IMR-90 (cell line): ENCODE measurements around the gene STAG2. TPM values are rescaled to one million over a fixed set of nuclear protein-coding genes. Genes with fewer than 3 reads are reported as not detected.

Experiments used
- ATAC-seq: fragments of 200-7000 bp; cut with Tn5 transposase; 2 replicates; pipeline ENCODE4 v1.9.1; 2020; ENCODE audit warnings: low read depth, mild to moderate bottlenecking, moderate library complexity
- BruUV-seq: library from RNA; stranded (reverse); fragments of 400-500 nt; replicated peaks from 2 replicates; lab custom pipeline; 2021; lab: Mats Ljungman, UMichigan
- CTCF ChIA-PET: fragments of 300-600 bp; formaldehyde crosslinking; extraction: SDS; loops from one replicate; lab custom pipeline; 2021; ENCODE audit warnings: antibody characterized with exemption; lab: Yijun Ruan, JAX
- POLR2A ChIA-PET: fragments of 300-600 bp; sonication (Branson Sonifier 250); formaldehyde crosslinking; loops from one replicate; lab custom pipeline; 2022; ENCODE audit warnings: antibody characterized with exemption; ENCODE audit not compliant: unreplicated experiment; lab: Charles Lee
- DNase-seq: peaks from one replicate; pipeline ENCODE4 v3.0.0; 2013
- H2AFZ ChIP-seq: replicated peaks from 2 replicates; pipeline ENCODE3; 2013; ENCODE audit warnings: low read length, mild to moderate bottlenecking; ENCODE audit not compliant: poor library complexity
- H2AK5ac ChIP-seq: 2 replicates; pipeline ENCODE4 v1.6.1; 2013; ENCODE audit warnings: low read depth, low read length, inconsistent platforms
- H2AK9ac ChIP-seq: replicated peaks from 2 replicates; pipeline ENCODE3; 2013; ENCODE audit warnings: mild to moderate bottlenecking, low read depth, low read length, moderate library complexity; ENCODE audit not compliant: poor library complexity
- H2BK120ac ChIP-seq: 2 replicates; pipeline ENCODE4 v1.6.1; 2013; ENCODE audit warnings: low read depth, low read length, inconsistent platforms
- H2BK15ac ChIP-seq: 3 replicates; pipeline ENCODE4 v1.6.1; 2013; ENCODE audit warnings: low read depth, low read length, inconsistent platforms
- H2BK20ac ChIP-seq: 2 replicates; pipeline ENCODE4 v1.6.1; 2013; ENCODE audit warnings: low read depth, mild to moderate bottlenecking, inconsistent platforms, low read length, moderate library complexity
- H2BK5ac ChIP-seq: 2 replicates; pipeline ENCODE4 v1.6.1; 2013; ENCODE audit warnings: mild to moderate bottlenecking, low read depth, low read length, inconsistent platforms; ENCODE audit not compliant: poor library complexity, severe bottlenecking
- H3K14ac ChIP-seq: replicated peaks from 2 replicates; pipeline ENCODE4 v1.6.1; 2013; ENCODE audit warnings: low read depth, low read length, inconsistent platforms
- H3K18ac ChIP-seq: 2 replicates; pipeline ENCODE4 v1.6.1; 2013; ENCODE audit warnings: low read depth, low read length, control low read depth
- H3K23ac ChIP-seq: 2 replicates; pipeline ENCODE4 v1.6.1; 2013; ENCODE audit warnings: low read depth, low read length, inconsistent platforms
- H3K27ac ChIP-seq: 2 replicates; pipeline ENCODE4 v1.5.1; 2013; ENCODE audit warnings: mild to moderate bottlenecking, control low read depth, low read length; ENCODE audit not compliant: insufficient read depth
- H3K27me3 ChIP-seq: 2 replicates; pipeline ENCODE4 v1.6.1; 2013; ENCODE audit warnings: low read length; ENCODE audit not compliant: control insufficient read depth, insufficient read depth
- H3K36me3 ChIP-seq: 2 replicates; pipeline ENCODE4 v1.6.1; 2013; ENCODE audit warnings: low read length, mixed read lengths; ENCODE audit not compliant: control insufficient read depth, insufficient read depth
- H3K4ac ChIP-seq: 2 replicates; pipeline ENCODE4 v1.6.1; 2013; ENCODE audit warnings: low read depth, low read length, inconsistent platforms
- H3K4me1 ChIP-seq: 2 replicates; pipeline ENCODE4 v1.6.1; 2013; ENCODE audit warnings: low read length, mixed read lengths; ENCODE audit not compliant: control insufficient read depth, insufficient read depth
- H3K4me2 ChIP-seq: 2 replicates; pipeline ENCODE4 v1.6.1; 2013; ENCODE audit warnings: low read depth, mild to moderate bottlenecking, control low read depth, low read length, moderate library complexity
- H3K4me3 ChIP-seq: 2 replicates; pipeline ENCODE4 v1.5.1; 2013; ENCODE audit warnings: low read depth, mild to moderate bottlenecking, control low read depth, low read length, moderate library complexity; ENCODE audit not compliant: insufficient read depth
- H3K56ac ChIP-seq: 2 replicates; pipeline ENCODE4 v1.6.1; 2013; ENCODE audit warnings: low read length, inconsistent platforms; ENCODE audit not compliant: insufficient read depth; ENCODE audit errors: extremely low read depth
- H3K79me1 ChIP-seq, 2 experiments: 2 replicates each; pipeline ENCODE4 v1.6.1; 2013; ENCODE audit warnings: low read length in 2 of 2, inconsistent platforms in 1 of 2, low read depth in 1 of 2
- H3K9ac ChIP-seq: 2 replicates; pipeline ENCODE4 v1.6.1; 2013; ENCODE audit warnings: low read depth, low read length, control low read depth
- H3K9me1 ChIP-seq: 2 replicates; pipeline ENCODE4 v1.6.1; 2013; ENCODE audit warnings: low read length, inconsistent platforms; ENCODE audit not compliant: insufficient read depth
- H3K9me3 ChIP-seq: 2 replicates; pipeline ENCODE4 v1.6.1; 2013; ENCODE audit warnings: low read length; ENCODE audit not compliant: control insufficient read depth, insufficient read depth
- H4K20me1 ChIP-seq: 2 replicates; pipeline ENCODE4 v1.6.1; 2013; ENCODE audit warnings: low read length, inconsistent platforms; ENCODE audit not compliant: insufficient read depth
- H4K5ac ChIP-seq: 2 replicates; pipeline ENCODE4 v1.6.1; 2013; ENCODE audit warnings: mild to moderate bottlenecking, low read depth, low read length, control low read depth
- H4K8ac ChIP-seq, 2 experiments: 2 replicates each; pipeline ENCODE4 v1.6.1; 2013; ENCODE audit warnings: low read depth in 2 of 2, low read length in 2 of 2, control low read depth in 1 of 2, inconsistent platforms in 1 of 2
- H4K91ac ChIP-seq: 2 replicates; pipeline ENCODE4 v1.6.1; 2013; ENCODE audit warnings: low read depth, low read length, inconsistent platforms; ENCODE audit not compliant: insufficient read depth
- MAFK ChIP-seq: IDR thresholded peaks from 2 replicates; pipeline ENCODE4 v1.6.1; 2012; ENCODE audit warnings: low read depth, low read length, improper control_type of control experiment
- RFX5 ChIP-seq: IDR thresholded peaks from 2 replicates; pipeline ENCODE4 v1.8.0; 2012; ENCODE audit warnings: low read depth, mild to moderate bottlenecking, low read length, moderate library complexity
- WGBS, 2 experiments: methylation state at CpG; one replicate each; pipeline versions ENCODE4 v1.1.5 to v1.1.7; 2013; ENCODE audit warnings: missing lambda C conversion rate in 2 of 2; ENCODE audit not compliant: insufficient read length in 1 of 2; ENCODE audit errors: extremely low coverage in 2 of 2; 5-methylcytosine and 5-hydroxymethylcytosine counted together
- dilution Hi-C: fragments of 300-500 bp; cut with HindIII; formaldehyde crosslinking; loops from one replicate; pipeline ENCODE4 v1.14.3; 2018; ENCODE audit warnings: low sequenced_read_pairs; ENCODE audit not compliant: unreplicated experiment
- in situ Hi-C: fragments of 300-500 bp; cut with MboI; formaldehyde crosslinking; loops from 3 replicates; pipeline ENCODE4 v1.14.3; 2019; ENCODE audit warnings: low sequenced_read_pairs, inconsistent platforms, mixed read lengths
- intact Hi-C: fragments of 100-400 bp; cut with micrococcal nuclease; formaldehyde crosslinking; loops from 2 replicates; pipeline ENCODE4 v1.10.0; 2022
- polyA plus RNA-seq, 3 experiments: library from polyadenylated mRNA; depleted of rRNA; stranded (reverse); fragments of >200 nt; gene quantifications; 2 replicates each; pipeline ENCODE4 v1.2.3, GENCODE V29; 2012; ENCODE audit warnings: low replicate concordance in 1 of 3
- total RNA-seq: library from RNA; depleted of rRNA; stranded (reverse); fragments of >200 nt; gene quantifications from 2 replicates; pipeline ENCODE4 v1.2.3, GENCODE V29; 2012

The STAG2 gene
- total and polyA plus RNA-seq, 2 of the 4 experiments (the other 2 are of a cell fraction) = 19.6 to 71.2 TPM

GRCh38 chrX:123949846-123950245 is 11.7 kb upstream of the STAG2 start:
- in situ Hi-C loops = no loop called here

More at GRCh38 chrX:123949846-123950245, 11.7 kb upstream of the STAG2 start:
- Histone ChIP-seq H3K18ac (no peak overlapping the region), H2BK120ac (no peak overlapping the region), H4K8ac (no peak overlapping the region), H4K20me1 (no peaks in the 10 kb centered on the region), H3K4ac (no peak overlapping the region), H2BK5ac (no peak overlapping the region), H2BK20ac (no peak overlapping the region), H3K27ac (no peak overlapping the region), H3K27me3 (no peaks in the 10 kb centered on the region), H3K4me1 (no peaks in the 10 kb centered on the region), H3K23ac (no peak overlapping the region), H2BK15ac (no peak overlapping the region), H3K9me3 (no peaks in the 10 kb centered on the region), H3K36me3 (no peaks in the 10 kb centered on the region), H3K56ac (no peak overlapping the region), H3K9me1 (no peaks in the 10 kb centered on the region), H3K14ac (no peak overlapping the region), H2AK9ac (no peak overlapping the region), H2AK5ac (no peak overlapping the region), H3K9ac (no peak overlapping the region), H3K4me3 (no peak overlapping the region), H3K4me2 (no peak overlapping the region), H2AFZ (no peak overlapping the region), H3K79me1 (no peaks in the 10 kb centered on the region), H4K91ac (no peak overlapping the region), H4K5ac (no peak overlapping the region)
- ChIA-PET POLR2A (no interaction called here), CTCF (no interaction called here)
- intact Hi-C loops (no loop called here), dilution Hi-C loops (no loop called here)
- no CpG with 5 or more reads among the region's 2 CpGs for WGBS, 2 experiments
- TF ChIP-seq RFX5 = no peak
- TF ChIP-seq MAFK = peak; percentile 73
- no peak for DNase-seq
- no peak for ATAC-seq
- no TSS peak for BruUV-seq
